Left lung (tissue), 10 donors: ENCODE results near the gene FAXDC2. TPM values are rescaled to one million over a fixed set of nuclear protein-coding genes. Genes with fewer than 3 reads are reported as not detected.

ENCODE experiments used
- ATAC-seq: fragments of 200-7000 bp; cut with Tn5 transposase; one replicate; pipeline ENCODE4 v1.9.1; 2020; ENCODE audit warnings: moderate library complexity
- DNase-seq, 4 donors: peaks; one replicate each; pipeline ENCODE4 v3.0.0-alpha.2; 2013 to 2020
- H3K27ac ChIP-seq, 2 donors: fragments of 200-600 bp; sonication (generic) in 1 of 2; one replicate each; pipeline versions ENCODE4 v1.5.0 to v1.8.0; 2020 to 2021
- H3K27me3 ChIP-seq, 2 donors: fragments of 200-600 bp; sonication (generic) in 1 of 2; one replicate each; pipeline versions ENCODE4 v1.5.0 to v1.8.0; 2020 to 2021
- H3K36me3 ChIP-seq, 2 donors: fragments of 200-600 bp; sonication (generic) in 1 of 2; one replicate each; pipeline versions ENCODE4 v1.5.0 to v1.8.0; 2020 to 2021
- H3K4me1 ChIP-seq, 2 donors: fragments of 200-600 bp; one replicate each; pipeline ENCODE4 v1.8.0; 2021
- H3K4me3 ChIP-seq, 2 donors: fragments of 200-600 bp; sonication (generic) in 1 of 2; one replicate each; pipeline versions ENCODE4 v1.5.0 to v1.8.0; 2020 to 2021; ENCODE audit warnings: mild to moderate bottlenecking in 1 of 2
- H3K9me3 ChIP-seq, 2 donors: fragments of 200-600 bp; sonication (generic) in 1 of 2; one replicate each; pipeline versions ENCODE4 v1.5.0 to v1.8.0; 2020 to 2021
- CTCF ChIP-seq, 2 donors: fragments of 200-600 bp; sonication (generic) in 1 of 2; IDR thresholded peaks; one replicate each; pipeline versions ENCODE4 v1.5.0 to v1.8.0; 2021; ENCODE audit warnings: antibody characterized with exemption in 2 of 2
- intact Hi-C, 2 donors: fragments of 100-400 bp; cut with DNase I; formaldehyde crosslinking; loops; one replicate each; pipeline versions ENCODE4 v1.11.2 to v1.14.2; 2022
- polyA plus RNA-seq, 6 donors: library from polyadenylated mRNA; unstranded; fragments of 120-200 nt; gene quantifications; one replicate each; pipeline ENCODE4 v1.2.1, GENCODE V29; 2013; ENCODE audit not compliant: insufficient read length in 6 of 6
- total RNA-seq, 2 donors: library from RNA; stranded (reverse); fragmentation: NEBNext Ultra II Directional; extraction: Animal tissue kit (Norgen Biotek cat#: 25700); gene quantifications; one replicate each; pipeline ENCODE4 v1.2.1, GENCODE V29; 2021
- donor health status: DM: no; HTN: yes; CAD: no.
- donor health status: DM: no; HTN: no; CAD: no.

The FAXDC2 gene
- total and polyA plus RNA-seq, 8 donors = 17.9 to 55.3 (median 37.0) TPM

- Histone ChIP-seq H3K36me3 (no peaks in the 10 kb centered on the region), H3K27ac (peak overlapping the region; percentile 99 to 100), H3K9me3 (no peaks in the 10 kb centered on the region), H3K4me1 (peaks cover 23 to 43% of the 10 kb centered on the region in 2 donors), H3K27me3 (no peaks in the 10 kb centered on the region), H3K4me3 (peak overlapping the region; percentile 54 to 59)
- no peak for TF ChIP-seq CTCF (IDR thresholded peaks at IDR 0.05)
- DNase-seq (peak; percentile 96 to 99 (median 98)), ATAC-seq (peak; percentile 80)
- intact Hi-C loops = no loop called here
Observed at GRCh38 chr5:154857530-154858296, 7.3 kb upstream of the FAXDC2 start.

- no peaks in the 10 kb centered on the region for H3K36me3 ChIP-seq
- no peak overlapping the region for H3K4me3 ChIP-seq
- no peaks in the 10 kb centered on the region for H3K27me3 ChIP-seq
- no peaks in the 10 kb centered on the region for H3K9me3 ChIP-seq
- intact Hi-C loops = no loop called here
- DNase-seq = no peak
- ATAC-seq = no peak
- H3K4me1 ChIP-seq = peaks cover 5 to 28% of the 10 kb centered on the region in 2 donors
- peak overlapping the region; percentile 39 to 88 for H3K27ac ChIP-seq
- no peak for TF ChIP-seq CTCF (IDR thresholded peaks at IDR 0.05)
Observed at GRCh38 chr5:154851351-154851750, 948 bp upstream of the FAXDC2 start.

- no peaks in the 10 kb centered on the region for H3K36me3 ChIP-seq
- H3K4me1 ChIP-seq = peaks cover 5 to 29% of the 10 kb centered on the region in 2 donors
- H3K4me3 ChIP-seq = peak overlapping the region; percentile 35
- no peak for TF ChIP-seq CTCF (IDR thresholded peaks at IDR 0.05)
- H3K27me3 ChIP-seq = no peaks in the 10 kb centered on the region
- H3K9me3 ChIP-seq = no peaks in the 10 kb centered on the region
- intact Hi-C loops = no loop called here
- peak overlapping the region; percentile 39 to 88 for H3K27ac ChIP-seq
- DNase-seq (no peak), ATAC-seq (peak; percentile 71)
Observed at GRCh38 chr5:154849791-154850201, 607 bp downstream of the FAXDC2 start.

GRCh38 chr5:154849264-154849785 is 1.1 kb downstream of the FAXDC2 start:
- Histone ChIP-seq H3K27ac (peak overlapping the region; percentile 39 to 88), H3K9me3 (no peaks in the 10 kb centered on the region), H3K4me3 (peak overlapping the region in 1 of 2 donors; percentile 35), H3K4me1 (peaks cover 5 to 34% of the 10 kb centered on the region in 2 donors), H3K36me3 (no peaks in the 10 kb centered on the region), H3K27me3 (no peaks in the 10 kb centered on the region)
- no peak for TF ChIP-seq CTCF (IDR thresholded peaks at IDR 0.05)
- ATAC-seq = no peak
- intact Hi-C loops = no loop called here
- DNase-seq = no peak

GRCh38 chr5:154844809-154845208 is 5.6 kb downstream of the FAXDC2 start:
- DNase-seq = no peak
- intact Hi-C loops = no loop called here
- Histone ChIP-seq H3K27me3 (no peaks in the 10 kb centered on the region), H3K27ac (peak overlapping the region in 1 of 2 donors; percentile 4), H3K9me3 (no peaks in the 10 kb centered on the region), H3K36me3 (no peaks in the 10 kb centered on the region), H3K4me3 (no peak overlapping the region), H3K4me1 (peaks cover 0 to 20% of the 10 kb centered on the region in 2 donors)
- no peak for TF ChIP-seq CTCF (IDR thresholded peaks at IDR 0.05)
- no peak for ATAC-seq
